GM18517 (cell line): ENCODE results near the gene PRR5L.
"Not testable (repeated sequence)": the region's sequence is repeated elsewhere in the genome, so short reads cannot be mapped to it uniquely, and the experiment has no call there.

ENCODE experiments used
- ATAC-seq: cut with Tn5 transposase; IDR thresholded peaks from one replicate; pipeline ENCODE4 v1.9.1; 2021; ENCODE audit warnings: mild to moderate bottlenecking, moderate library complexity; ENCODE audit not compliant: unreplicated experiment

The PRR5L gene

DNA sequence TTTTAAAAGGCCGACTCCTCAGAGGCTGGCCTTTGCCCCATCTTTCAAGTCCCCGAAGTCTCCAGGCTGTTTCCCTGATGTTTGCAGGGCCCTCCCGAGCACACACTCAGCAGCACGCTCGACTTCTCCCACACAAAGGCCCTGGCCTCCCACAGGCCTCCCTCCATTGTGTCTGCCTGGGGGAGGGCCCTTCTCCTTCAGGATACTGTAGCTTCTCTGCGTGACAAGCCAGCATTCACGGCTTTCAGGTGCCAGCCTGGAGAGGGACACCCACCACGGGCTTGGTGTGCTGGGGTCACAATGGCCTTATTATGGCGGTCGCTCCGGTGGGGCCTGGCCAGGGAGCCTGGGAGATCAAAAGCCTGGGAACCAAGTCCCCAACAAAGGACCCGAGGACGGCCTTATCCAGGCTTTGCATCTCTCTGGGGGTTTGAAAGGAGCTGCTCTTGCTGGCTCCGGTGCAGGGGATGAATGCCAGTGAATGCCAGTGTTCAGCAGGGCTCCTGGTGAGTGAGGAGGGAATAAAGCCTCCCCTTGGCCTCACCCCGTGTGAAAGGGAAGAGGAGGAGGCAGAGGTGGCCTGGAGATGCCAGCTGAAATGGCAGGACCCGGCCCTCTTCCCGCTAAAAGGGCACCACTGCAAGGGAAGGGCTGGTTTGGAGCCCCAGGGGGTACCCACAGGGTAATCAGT is 159.0 kb downstream of the PRR5L start:
- no peak for ATAC-seq

GRCh38 chr11:36455658-36456111 is 159.6 kb downstream of the PRR5L start:
- ATAC-seq, result no peak

DNA sequence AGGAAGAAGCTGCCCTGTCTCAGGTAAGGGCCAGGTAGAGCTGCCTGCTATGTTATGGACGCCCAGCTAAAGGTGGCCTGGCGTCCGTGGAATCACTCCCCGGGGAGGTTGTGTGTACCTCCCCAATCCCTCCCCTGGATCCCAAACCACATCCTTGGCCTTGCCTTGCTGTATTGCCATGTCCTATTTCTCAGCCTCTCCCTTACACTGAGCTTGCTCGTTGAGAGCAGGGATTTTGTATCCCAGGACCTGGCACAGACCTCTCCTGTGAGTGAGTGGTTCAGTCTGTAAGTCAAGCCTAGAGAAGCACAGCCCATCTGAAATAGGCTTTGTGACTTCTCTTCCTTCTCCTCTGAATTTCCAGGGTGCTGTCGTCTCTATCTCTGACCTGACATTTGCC is 160.1 kb downstream of the PRR5L start:
- no peak for ATAC-seq

DNA sequence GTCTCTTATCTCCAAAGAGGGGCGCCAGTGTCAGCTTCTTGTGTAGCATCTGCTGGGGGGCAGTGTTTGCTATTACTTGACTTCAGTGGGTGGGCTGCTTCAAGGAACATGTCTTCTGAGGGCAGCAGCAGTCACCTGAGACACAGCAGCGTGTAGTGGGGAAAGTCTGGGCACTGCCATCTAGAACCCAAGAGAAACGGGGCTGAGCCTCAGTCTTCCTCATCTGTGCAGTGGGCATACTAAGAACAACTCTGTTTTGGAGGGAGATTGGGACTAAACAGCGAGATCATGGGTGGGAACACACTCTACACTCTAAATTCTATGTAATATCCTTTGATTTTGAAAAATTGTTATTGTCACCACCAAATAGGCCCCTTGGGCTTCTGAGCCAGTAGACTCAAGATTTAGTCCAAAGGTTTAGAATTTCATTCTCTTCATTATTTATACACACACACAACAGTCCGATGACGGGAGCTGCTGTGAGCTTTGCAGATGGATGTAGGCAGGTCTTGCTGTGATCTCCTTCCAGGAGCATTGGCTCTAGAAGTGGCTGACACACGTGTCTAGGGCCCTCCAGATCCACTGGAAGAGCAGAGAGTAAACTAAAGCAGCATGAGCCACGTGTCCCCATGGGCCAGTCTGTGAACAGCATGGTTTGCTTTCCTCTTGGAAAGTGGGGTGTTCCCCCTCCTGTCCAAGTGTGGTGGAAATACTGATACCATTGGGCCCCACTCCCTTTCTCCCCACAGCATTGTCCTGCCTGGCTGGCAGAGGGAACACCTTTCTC is 162.2 kb downstream of the PRR5L start:
- no peak for ATAC-seq

GRCh38 chr11:36459046-36459445 is 163.0 kb downstream of the PRR5L start:
- ATAC-seq, result no peak

- no peak for ATAC-seq
Measured at GRCh38 chr11:36460220-36460619, 164.1 kb downstream of the PRR5L start.

GRCh38 chr11:36462321-36462720 is 166.2 kb downstream of the PRR5L start:
- no peak for ATAC-seq

DNA sequence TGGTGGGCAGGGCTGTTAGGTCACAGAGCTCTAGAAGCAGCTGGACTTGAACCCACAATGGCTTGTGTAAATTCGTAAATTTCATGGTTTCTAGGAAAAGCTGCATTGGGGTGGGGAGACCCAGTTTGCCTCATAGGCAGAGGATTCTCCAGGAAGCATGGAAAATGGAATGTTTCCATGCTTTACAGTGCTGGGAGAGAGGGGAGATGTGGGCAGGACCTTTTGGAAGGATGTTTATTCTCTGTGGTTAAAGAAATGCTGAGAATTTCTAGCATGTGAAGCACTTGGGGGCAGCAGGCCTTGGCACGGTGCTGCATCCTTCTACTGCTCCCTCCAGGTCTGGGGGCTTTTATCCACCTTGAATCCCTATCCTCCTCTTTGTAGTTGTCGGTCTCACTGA is 167.7 kb downstream of the PRR5L start:
- no peak for ATAC-seq

DNA sequence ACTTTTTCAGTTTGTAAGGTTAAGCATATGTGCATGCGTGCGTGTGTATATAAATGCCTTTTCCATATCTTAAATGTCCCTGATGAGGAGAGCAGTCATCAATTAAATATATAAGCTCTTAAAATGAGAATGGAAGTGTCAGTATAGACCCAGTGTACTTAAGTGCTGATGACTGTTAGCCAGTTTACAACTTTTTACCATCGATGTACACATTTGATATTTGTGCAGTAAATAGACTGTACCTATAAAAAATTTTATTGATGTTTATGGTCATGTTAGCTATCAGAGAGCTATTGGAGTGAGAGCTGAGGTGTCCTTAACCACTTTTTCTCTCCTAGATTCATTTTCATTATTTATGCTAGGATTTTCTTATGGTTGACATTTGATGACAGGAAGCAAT is 168.6 kb downstream of the PRR5L start:
- ATAC-seq, result no peak

DNA sequence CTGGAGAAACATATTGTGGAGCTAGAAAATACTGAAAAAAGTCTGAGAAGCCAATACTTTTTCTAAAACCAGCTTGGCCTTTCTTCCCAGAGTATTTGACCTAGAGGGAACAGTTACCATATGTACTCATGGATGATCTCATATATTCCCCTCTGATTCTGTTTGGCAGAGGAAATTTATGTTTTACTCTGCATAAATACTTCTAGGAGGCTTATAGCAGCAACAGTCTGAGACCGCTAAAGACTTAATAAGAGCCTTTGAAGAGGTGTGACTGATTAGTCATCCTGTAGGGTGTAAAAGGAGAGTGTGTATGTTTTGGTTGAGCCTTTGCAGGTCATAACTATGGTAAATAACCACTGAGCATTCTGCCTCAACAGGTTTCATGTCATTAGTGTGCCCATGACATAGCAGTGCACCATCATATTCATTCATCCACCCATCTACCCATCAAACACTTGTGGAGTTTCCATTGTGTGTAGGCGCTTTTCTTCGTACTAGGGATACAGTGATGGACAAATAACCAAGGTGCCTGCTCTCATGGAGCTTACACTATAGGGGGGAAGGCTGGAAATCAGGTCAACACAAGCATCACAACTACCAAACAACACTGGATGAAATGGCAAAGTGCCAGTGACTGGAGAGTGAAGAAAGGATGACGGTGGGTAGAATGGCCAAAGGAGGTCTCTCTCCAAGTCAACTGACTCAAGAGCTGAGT is 169.5 kb downstream of the PRR5L start:
- no peak for ATAC-seq

- no peak for ATAC-seq
Measured at GRCh38 chr11:36467012-36467411, 170.9 kb downstream of the PRR5L start.

- no peak for ATAC-seq
Measured at GRCh38 chr11:36467916-36468315, 171.8 kb downstream of the PRR5L start.

- ATAC-seq, result no peak
Measured at GRCh38 chr11:36469063-36469462, 173.0 kb downstream of the PRR5L start.

- no peak for ATAC-seq
Measured at GRCh38 chr11:36469881-36470802, 174.1 kb downstream of the PRR5L start.

GRCh38 chr11:36471577-36471976 is 175.5 kb downstream of the PRR5L start:
- no peak for ATAC-seq

DNA sequence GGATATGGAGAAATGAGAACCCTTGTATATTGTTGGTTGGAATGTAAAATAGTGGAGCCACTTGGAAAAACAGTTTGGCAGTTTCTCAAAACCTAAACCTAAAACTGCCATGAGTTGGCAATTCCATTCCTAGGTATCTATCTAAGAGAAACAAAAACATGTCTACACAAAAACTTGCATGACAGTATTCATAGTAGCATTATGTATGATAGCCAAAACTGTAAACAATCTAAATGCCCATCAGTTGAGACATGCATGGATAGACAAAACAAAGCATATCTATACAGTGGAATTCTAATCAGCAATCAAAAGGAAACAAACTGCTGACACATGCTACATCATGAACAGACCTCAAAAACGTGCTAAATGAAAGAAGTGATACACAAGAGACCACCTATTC is 179.1 kb downstream of the PRR5L start:
- no peak for ATAC-seq

DNA sequence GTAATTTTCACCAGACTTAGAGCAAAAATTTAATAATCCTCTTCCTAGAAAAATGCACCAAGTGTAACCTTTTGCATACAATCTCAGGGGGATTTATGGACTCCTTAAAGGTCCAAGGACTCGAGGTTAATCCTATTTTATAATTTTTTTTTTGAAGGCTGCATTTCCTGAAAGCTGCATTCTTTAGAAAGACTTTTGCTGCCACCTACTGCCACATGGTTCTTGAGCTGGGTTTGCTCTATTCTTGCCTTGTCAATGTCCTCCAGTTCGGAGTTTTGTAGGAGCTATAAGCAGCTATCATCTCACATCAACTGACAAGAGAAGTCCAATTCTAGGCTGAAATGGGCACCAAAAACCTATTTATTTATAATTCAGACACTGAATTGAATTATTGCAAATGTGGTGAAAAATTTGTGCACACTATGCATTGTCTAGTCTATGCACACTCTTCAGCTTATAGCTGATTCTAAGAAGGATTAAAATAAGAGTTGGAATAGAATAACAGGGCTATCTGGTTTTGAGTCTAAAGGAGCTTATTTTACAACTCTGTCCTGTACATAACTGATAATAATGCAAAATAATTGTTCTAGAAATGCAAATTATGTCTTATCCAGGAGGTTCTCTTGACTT is 182.7 kb downstream of the PRR5L start:
- no peak for ATAC-seq

DNA sequence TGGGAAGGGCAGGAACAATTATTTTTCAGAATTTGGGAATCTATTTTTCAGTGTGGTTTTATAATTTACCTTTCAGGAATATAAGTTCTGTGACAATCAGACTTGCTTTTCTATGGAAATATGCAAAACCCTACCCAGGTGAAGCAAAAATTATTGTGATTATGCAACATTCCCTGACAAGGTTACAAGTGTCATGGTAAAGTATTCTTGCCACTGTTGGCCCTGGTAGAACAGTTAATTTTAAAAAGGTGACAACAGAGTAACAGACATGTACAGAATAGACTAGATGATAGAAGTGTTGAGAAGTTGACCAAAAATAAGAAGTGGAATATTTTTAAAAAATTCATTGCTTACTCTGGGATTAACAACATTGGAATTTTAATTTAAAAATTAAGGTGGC is 184.7 kb downstream of the PRR5L start:
- ATAC-seq, result no peak

- not testable (repeated sequence) for ATAC-seq
Measured at GRCh38 chr11:36483042-36483441, 187.0 kb downstream of the PRR5L start.

DNA sequence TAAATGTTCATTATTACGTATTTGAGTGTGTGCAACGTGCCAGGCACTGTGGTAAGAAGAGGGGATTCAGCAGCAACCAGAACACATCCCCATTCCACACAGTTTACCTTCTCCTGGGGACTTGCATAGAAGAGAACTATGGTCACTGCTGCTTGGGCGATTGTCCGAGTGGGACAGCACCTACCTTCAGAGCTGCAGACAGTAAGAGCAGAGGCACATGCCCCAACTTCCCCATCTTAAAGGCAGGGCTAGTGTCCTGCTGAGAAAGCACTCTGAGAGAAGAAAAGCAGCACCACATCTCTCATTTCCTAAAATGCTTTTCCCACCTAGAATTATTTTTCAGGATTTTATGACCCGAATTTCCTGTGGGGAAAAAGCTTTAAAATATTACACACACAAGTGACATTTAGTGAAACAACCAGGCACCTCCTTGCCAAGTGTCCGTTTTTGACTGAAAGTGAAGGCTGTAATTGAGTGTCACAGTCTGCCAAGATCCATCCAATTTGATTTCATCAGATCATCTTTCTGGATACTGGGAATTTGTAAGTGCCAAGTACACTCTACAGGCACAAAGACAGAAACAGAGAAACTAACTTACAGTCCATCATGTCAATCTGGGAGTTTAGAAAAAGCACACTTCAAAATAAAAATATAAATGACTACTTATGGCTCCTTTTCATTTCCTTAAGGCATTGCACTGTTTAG is 189.4 kb downstream of the PRR5L start:
- no peak for ATAC-seq
